HL-60 (cell line): ENCODE measurements around the gene AHSG.

Experiments
- DNase-seq, 2 experiments: peaks; one replicate each; pipeline ENCODE4 v3.0.0-alpha.2; 2010 to 2020; ENCODE audit warnings: low read depth in 1 of 2, low spot score in 1 of 2
- H3K27ac ChIP-seq: fragments of 250-450 bp; sonication (Bioruptor Pico); replicated peaks from 2 replicates; pipeline ENCODE4 v1.5.1; 2020; ENCODE audit warnings: mild to moderate bottlenecking, moderate library complexity
- H3K27me3 ChIP-seq: fragments of 250-450 bp; sonication (Bioruptor Pico); 2 replicates; pipeline ENCODE4 v1.5.1; 2021; ENCODE audit warnings: mild to moderate bottlenecking, moderate library complexity; ENCODE audit not compliant: insufficient read depth, poor library complexity, severe bottlenecking
- H3K4me3 ChIP-seq: replicated peaks from 2 replicates; pipeline ENCODE4 v1.5.1; 2011; ENCODE audit warnings: mild to moderate bottlenecking, control low read depth, low read length; ENCODE audit not compliant: insufficient read depth
- GABPA ChIP-seq: IDR thresholded peaks from 2 replicates; pipeline ENCODE4 v1.6.1; 2012; ENCODE audit warnings: low read depth
- POLR2AphosphoS5 ChIP-seq: IDR thresholded peaks from 2 replicates; pipeline ENCODE4 v1.6.1; 2012; ENCODE audit warnings: low read depth
- SPI1 ChIP-seq: IDR thresholded peaks from 2 replicates; pipeline ENCODE4 v1.6.1; 2012; ENCODE audit warnings: low read depth, mild to moderate bottlenecking, borderline replicate concordance
- TF ChIP-seq, protein P1 (sequence below): IDR thresholded peaks from 2 replicates; pipeline ENCODE4 v1.6.1; 2012; ENCODE audit warnings: low read depth; ENCODE audit not compliant: insufficient replicate concordance
- TF ChIP-seq, protein P2 (sequence below): IDR thresholded peaks from one replicate; pipeline ENCODE4 v1.5.1; 2011; ENCODE audit warnings: low read length, control low read depth, inconsistent platforms; ENCODE audit not compliant: insufficient read depth

Gene AHSG

DNA sequence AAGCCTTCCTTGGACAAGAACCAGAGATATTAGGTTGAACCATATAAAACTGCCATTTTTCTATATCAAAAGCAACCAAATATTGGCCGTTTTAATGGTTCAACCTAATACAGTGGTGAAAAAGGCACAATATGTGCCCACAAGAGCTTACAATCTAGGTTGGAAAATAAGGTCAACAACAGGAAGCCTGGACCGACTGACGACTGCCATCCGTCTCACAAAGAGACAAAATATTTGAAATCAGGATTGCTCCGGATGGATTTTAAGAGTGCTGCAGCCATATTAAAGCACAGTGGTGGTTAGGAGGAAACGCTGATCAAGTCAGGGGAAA, 1.4 kb downstream of the AHSG start:
- no peak for TF ChIP-seq POLR2AphosphoS5
- TF ChIP-seq GABPA, result no peak
- TF ChIP-seq, protein P1, sequence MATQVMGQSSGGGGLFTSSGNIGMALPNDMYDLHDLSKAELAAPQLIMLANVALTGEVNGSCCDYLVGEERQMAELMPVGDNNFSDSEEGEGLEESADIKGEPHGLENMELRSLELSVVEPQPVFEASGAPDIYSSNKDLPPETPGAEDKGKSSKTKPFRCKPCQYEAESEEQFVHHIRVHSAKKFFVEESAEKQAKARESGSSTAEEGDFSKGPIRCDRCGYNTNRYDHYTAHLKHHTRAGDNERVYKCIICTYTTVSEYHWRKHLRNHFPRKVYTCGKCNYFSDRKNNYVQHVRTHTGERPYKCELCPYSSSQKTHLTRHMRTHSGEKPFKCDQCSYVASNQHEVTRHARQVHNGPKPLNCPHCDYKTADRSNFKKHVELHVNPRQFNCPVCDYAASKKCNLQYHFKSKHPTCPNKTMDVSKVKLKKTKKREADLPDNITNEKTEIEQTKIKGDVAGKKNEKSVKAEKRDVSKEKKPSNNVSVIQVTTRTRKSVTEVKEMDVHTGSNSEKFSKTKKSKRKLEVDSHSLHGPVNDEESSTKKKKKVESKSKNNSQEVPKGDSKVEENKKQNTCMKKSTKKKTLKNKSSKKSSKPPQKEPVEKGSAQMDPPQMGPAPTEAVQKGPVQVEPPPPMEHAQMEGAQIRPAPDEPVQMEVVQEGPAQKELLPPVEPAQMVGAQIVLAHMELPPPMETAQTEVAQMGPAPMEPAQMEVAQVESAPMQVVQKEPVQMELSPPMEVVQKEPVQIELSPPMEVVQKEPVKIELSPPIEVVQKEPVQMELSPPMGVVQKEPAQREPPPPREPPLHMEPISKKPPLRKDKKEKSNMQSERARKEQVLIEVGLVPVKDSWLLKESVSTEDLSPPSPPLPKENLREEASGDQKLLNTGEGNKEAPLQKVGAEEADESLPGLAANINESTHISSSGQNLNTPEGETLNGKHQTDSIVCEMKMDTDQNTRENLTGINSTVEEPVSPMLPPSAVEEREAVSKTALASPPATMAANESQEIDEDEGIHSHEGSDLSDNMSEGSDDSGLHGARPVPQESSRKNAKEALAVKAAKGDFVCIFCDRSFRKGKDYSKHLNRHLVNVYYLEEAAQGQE, result no peak
- no peak for TF ChIP-seq SPI1
- TF ChIP-seq, protein P2, sequence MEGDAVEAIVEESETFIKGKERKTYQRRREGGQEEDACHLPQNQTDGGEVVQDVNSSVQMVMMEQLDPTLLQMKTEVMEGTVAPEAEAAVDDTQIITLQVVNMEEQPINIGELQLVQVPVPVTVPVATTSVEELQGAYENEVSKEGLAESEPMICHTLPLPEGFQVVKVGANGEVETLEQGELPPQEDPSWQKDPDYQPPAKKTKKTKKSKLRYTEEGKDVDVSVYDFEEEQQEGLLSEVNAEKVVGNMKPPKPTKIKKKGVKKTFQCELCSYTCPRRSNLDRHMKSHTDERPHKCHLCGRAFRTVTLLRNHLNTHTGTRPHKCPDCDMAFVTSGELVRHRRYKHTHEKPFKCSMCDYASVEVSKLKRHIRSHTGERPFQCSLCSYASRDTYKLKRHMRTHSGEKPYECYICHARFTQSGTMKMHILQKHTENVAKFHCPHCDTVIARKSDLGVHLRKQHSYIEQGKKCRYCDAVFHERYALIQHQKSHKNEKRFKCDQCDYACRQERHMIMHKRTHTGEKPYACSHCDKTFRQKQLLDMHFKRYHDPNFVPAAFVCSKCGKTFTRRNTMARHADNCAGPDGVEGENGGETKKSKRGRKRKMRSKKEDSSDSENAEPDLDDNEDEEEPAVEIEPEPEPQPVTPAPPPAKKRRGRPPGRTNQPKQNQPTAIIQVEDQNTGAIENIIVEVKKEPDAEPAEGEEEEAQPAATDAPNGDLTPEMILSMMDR, result no peak
- H3K4me3 ChIP-seq, result no peak overlapping the region
- H3K27me3 ChIP-seq, result peaks cover 3% of the 10 kb centered on the region
- no peak overlapping the region for H3K27ac ChIP-seq
- DNase-seq, result no peak

DNA sequence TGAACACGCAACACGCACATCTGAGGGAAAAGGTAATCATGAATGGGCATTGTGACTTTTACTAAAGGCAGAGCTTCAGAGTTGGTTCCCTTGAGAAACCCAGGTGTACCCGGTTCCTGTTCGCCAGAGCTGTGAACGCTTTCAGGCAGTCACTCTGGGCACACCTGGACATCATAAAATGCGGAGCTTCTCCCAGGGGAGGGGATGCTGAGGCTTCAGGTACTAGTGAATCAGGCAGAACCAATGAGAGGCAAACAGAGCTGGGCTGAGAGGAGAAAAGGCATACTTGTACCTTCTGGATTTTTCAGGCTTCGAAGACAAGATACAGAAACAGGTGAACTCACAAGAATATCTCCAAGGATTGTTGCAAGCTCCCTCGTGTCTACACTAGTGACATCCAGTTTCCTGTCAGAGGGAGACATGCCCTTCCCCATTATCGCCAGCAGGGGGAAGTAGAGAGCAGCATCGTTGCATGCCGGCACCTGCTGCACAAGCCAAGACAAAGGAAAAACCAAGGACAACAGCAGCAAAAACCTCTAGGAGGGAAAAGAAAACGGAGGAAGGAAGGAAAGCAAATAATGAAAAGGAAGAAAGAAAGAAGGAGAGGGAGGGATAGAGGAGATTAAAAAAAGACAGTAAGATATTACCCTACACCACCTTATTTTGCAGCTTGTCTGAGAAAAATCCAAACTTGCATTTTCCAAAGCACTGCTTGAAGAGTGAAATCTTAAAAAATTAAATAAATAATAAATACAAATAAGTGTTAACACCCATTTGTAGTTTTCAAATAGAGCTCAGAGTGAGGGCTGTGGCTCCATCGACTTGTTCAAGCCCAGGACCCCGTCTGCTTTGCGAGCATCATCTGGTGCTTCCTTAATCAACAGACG, 2.0 kb downstream of the AHSG start:
- peak; percentile 63 to 77 for DNase-seq
- Histone ChIP-seq H3K27ac (no peak overlapping the region), H3K4me3 (no peak overlapping the region)

DNA sequence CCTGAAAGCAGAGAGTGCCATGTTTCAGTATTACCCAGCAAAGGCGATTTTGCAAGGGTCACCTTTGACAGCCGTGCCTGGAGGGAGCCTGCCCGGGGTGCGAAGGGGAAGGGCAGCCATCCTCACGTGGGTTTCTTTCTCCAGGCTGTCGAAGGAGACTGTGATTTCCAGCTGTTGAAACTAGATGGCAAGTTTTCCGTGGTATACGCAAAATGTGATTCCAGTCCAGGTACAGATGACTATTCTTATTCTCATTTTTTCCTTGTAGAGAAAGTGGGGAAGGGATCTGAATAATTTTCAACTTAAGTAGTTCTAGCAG, 3.4 kb downstream of the AHSG start:
- Histone ChIP-seq H3K27ac (no peak overlapping the region), H3K27me3 (peaks cover 3% of the 10 kb centered on the region), H3K4me3 (no peak overlapping the region)
- DNase-seq, result no peak
- TF ChIP-seq GABPA, result no peak
- TF ChIP-seq, protein P2, result no peak

More for the DNA sequence above, 2.0 kb downstream of the AHSG start:
- H3K27me3 ChIP-seq, result peaks cover 3% of the 10 kb centered on the region
- TF ChIP-seq POLR2AphosphoS5 (no peak), SPI1 (no peak), GABPA (no peak)
- TF ChIP-seq, protein P2, result peak; percentile 98

DNA sequence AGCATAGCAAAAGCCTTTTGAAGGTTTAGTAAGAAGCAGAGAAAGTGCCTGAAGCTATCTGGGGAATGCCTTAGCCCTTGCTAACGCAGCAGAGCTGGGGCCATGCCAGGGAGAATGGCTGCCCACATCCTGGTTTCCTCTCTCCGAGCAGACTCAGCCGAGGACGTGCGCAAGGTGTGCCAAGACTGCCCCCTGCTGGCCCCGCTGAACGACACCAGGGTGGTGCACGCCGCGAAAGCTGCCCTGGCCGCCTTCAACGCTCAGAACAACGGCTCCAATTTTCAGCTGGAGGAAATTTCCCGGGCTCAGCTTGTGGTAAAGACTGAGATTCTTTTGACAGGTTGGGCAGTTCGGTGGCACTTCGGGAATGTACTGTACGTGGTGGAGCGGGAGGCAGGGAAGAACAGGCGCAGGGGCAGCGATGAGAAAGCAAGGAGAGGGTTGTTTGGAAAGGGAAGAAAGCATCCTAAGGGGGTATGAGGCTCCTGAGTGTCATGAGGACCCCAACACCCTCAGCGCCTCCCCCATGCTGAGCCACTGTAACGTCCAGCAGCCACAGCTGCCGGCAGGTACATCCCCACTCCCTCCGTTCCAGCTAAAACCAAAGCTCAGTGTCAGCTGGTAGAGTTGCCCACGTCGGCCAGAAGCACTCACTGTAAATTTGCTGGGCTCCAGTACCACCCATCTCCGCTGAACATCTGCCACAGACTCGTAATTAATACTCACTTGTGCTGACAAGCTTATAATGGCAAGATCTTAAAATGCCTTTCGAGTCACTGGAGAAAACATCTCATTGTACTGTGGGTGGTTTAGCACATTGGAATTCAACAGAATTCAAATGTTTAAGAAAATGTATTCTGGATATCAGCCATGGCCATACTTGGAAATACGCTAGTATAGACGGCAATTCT, 4.4 kb downstream of the AHSG start:
- TF ChIP-seq, protein P2, result peak; percentile 70
- TF ChIP-seq SPI1 (peak; percentile 22; the same call in 1 of the 2 replicates), GABPA (no peak)
- TF ChIP-seq, protein P1, result no peak
- Histone ChIP-seq H3K4me3 (no peak overlapping the region), H3K27me3 (peaks cover 3% of the 10 kb centered on the region), H3K27ac (no peak overlapping the region)
- peak; percentile 62 to 85 for DNase-seq
